Naive thymus-derived CD8-positive, alpha-beta T cell (primary cell): ENCODE results near the gene SPARCL1. TPM values are rescaled to one million over a fixed set of nuclear protein-coding genes. Genes with fewer than 3 reads are reported as not detected.
"Not testable (repeated sequence)": the region's sequence is repeated elsewhere in the genome, so short reads cannot be mapped to it uniquely, and the experiment has no call there.

Source experiments
- ATAC-seq, 2 donors: fragments of 150-1000 bp; cut with Tn5 transposase in 1 of 2; sonication (Bioruptor Pico), chemical (Tn5 transposase) in 1 of 2; 1 replicate in 1 of 2; 2 replicates in 1 of 2; pipeline ENCODE4 v1.10.0; 2021; ENCODE audit warnings: mild to moderate bottlenecking in 2 of 2, moderate library complexity in 2 of 2
- POLR2A ChIA-PET: fragments of 350-600 bp; sonication (Branson Sonifier 250); formaldehyde crosslinking; loops from one replicate; lab custom pipeline; 2021; ENCODE audit warnings: antibody characterized with exemption; lab: Charles Lee
- DNase-seq, 10 donors: peaks; one replicate each; pipeline versions ENCODE4 v3.0.0 to v3.0.0-alpha.2; 2020 to 2022
- H3K27ac Mint-ChIP-seq, 10 donors: one replicate each; pipeline ENCODE4 v1.8.0; 2020 to 2022; ENCODE audit warnings: mild to moderate bottlenecking in 10 of 10, mixed read lengths in 10 of 10, moderate library complexity in 4 of 10, inconsistent platforms in 1 of 10
- H3K27me3 Mint-ChIP-seq, 5 donors: one replicate each; pipeline ENCODE4 v1.8.0; 2021 to 2022; ENCODE audit warnings: mixed read lengths in 5 of 5
- H3K36me3 Mint-ChIP-seq, 3 donors: one replicate each; pipeline ENCODE4 v1.8.0; 2020 to 2022; ENCODE audit warnings: mixed read lengths in 3 of 3, mild to moderate bottlenecking in 2 of 3, inconsistent platforms in 1 of 3
- H3K4me1 Mint-ChIP-seq, 4 donors: one replicate each; pipeline ENCODE4 v1.8.0; 2021 to 2022; ENCODE audit warnings: mixed read lengths in 4 of 4
- H3K4me3 Mint-ChIP-seq, 10 donors: one replicate each; pipeline ENCODE4 v1.8.0; 2020 to 2022; ENCODE audit warnings: mild to moderate bottlenecking in 10 of 10, mixed read lengths in 10 of 10, moderate library complexity in 6 of 10, inconsistent platforms in 1 of 10
- H3K9me3 Mint-ChIP-seq, 9 donors: one replicate each; pipeline ENCODE4 v1.8.0; 2020 to 2022; ENCODE audit warnings: mixed read lengths in 9 of 9, mild to moderate bottlenecking in 3 of 9, inconsistent platforms in 1 of 9, moderate library complexity in 1 of 9
- polyA plus RNA-seq, 3 donors: library from polyadenylated mRNA; unstranded; fragments of 300-500 nt; fragmentation: Illumina TruSeq; gene quantifications; one replicate each; pipeline ENCODE4 v1.2.3, GENCODE V29; 2021
- total RNA-seq, 8 experiments: library from RNA in 2 of 8; stranded (reverse) in 2 of 8; gene quantifications; one replicate each; pipeline ENCODE4 v1.2.3 and lab custom pipeline; 2021 to 2026

Gene SPARCL1
- total and polyA plus RNA-seq, 5 experiments from 2014 or later = not detected

- DNase-seq (no peak), ATAC-seq (no peak)
- Mint-ChIP-seq H3K4me3 (no peak overlapping the region), H3K36me3 (no peaks in the 10 kb centered on the region), H3K4me1 (no peaks in the 10 kb centered on the region), H3K9me3 (no peaks in the 10 kb centered on the region), H3K27ac (no peak overlapping the region), H3K27me3 (peaks cover 0 to 7% (median 0%) of the 10 kb centered on the region in 5 donors)
- POLR2A ChIA-PET = interaction anchor here (0.6 kb wide), 1 partner anchor 48 kb away, joined by 4 read pairs; no protein-coding TSS in a partner anchor
These were observed 17.7 kb downstream of the SPARCL1 start for GRCh38 chr4:87511500-87511899.

- peaks cover 0 to 7% (median 0%) of the 10 kb centered on the region in 5 donors for H3K27me3 Mint-ChIP-seq
- no peaks in the 10 kb centered on the region for H3K4me1 Mint-ChIP-seq
- DNase-seq (no peak), ATAC-seq (no peak)
- H3K27ac Mint-ChIP-seq = no peak overlapping the region
- H3K9me3 Mint-ChIP-seq = no peaks in the 10 kb centered on the region
- no peak overlapping the region for H3K4me3 Mint-ChIP-seq
- H3K36me3 Mint-ChIP-seq = no peaks in the 10 kb centered on the region
- POLR2A ChIA-PET = no interaction called here
These were observed 18.4 kb downstream of the SPARCL1 start for GRCh38 chr4:87510747-87511146.

DNA sequence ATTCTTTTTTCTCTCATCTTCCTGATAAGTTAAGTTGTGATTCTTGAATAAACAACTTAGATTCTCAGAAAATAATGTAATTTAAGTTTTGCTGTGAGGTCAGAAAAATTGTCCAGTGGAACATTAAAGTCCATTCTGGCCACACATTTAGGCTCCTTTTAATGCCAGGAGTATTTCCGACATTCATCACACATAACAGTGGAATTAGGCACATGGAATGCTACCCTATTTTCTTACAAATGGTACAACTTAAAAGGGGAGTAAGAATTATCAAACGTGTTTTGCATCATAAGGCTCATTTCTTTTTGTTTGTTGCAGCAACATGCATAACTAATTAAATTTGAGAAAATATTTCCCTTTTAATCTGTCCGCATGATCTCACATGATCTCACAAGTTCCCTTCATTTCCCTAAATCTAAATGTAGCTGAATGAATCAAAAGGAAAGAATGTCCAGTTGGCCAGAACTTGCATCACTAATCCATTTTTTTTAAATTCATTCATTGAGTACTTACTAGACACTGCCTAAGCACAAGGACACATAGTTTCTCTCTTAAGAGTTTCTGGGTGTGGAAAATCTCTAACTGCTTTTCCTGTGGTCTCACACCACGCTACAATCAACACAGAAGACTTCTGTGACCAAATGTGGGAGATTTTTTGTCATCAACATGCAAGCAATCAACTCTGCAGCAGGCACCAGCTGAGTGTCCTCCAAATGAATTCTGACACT, 22.0 kb downstream of the SPARCL1 start:
- H3K36me3 Mint-ChIP-seq = no peaks in the 10 kb centered on the region
- ATAC-seq = no peak
- POLR2A ChIA-PET = no interaction called here
- H3K4me3 Mint-ChIP-seq = no peak overlapping the region
- DNase-seq = no peak
- no peak overlapping the region for H3K27ac Mint-ChIP-seq
- no peaks in the 10 kb centered on the region for H3K9me3 Mint-ChIP-seq
- no peaks in the 10 kb centered on the region for H3K4me1 Mint-ChIP-seq
- peaks cover 0 to 5% (median 2%) of the 10 kb centered on the region in 5 donors for H3K27me3 Mint-ChIP-seq

GRCh38 chr4:87505862-87506261, 23.3 kb downstream of the SPARCL1 start:
- POLR2A ChIA-PET = no interaction called here
- H3K27ac Mint-ChIP-seq = no peak overlapping the region
- no peak for ATAC-seq

DNA sequence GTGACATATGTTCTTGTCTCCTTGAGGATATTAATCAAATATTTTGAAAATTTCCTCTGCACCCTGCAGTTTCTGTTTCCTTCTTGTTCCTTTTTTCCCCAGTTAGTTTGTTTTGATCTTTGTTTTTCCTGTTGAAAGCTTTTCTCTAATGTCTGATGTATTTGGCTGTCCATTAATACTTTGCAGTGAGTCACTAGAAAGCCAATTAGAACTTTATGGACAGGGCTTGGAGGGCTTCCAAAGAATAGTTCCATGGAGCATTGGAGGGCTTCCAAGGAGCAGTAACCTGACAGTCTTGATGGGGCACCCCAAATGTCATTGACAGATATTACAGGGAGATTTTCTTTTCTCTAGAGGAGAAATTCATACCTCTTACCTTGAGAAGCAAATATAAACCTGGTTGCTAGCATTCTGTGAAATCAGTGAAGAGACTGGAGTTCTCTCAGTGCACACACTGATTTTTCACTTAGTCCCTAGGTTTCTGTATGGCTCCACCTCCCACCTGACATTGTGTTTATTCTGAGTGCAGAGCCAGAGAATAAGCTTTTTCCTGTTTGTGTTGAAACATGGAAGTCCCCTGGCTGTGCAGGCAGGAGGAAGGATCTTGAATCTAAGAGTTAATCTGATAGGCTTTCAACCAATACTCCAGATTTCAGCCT, 26.5 kb downstream of the SPARCL1 start:
- Mint-ChIP-seq H3K9me3 (no peaks in the 10 kb centered on the region), H3K4me1 (peaks cover 0 to 4% (median 2%) of the 10 kb centered on the region in 4 donors), H3K36me3 (no peaks in the 10 kb centered on the region), H3K4me3 (no peak overlapping the region), H3K27ac (no peak overlapping the region), H3K27me3 (peaks cover 0 to 2% (median 0%) of the 10 kb centered on the region in 5 donors)
- no peak for ATAC-seq
- POLR2A ChIA-PET = no interaction called here
- no peak for DNase-seq

More at GRCh38 chr4:87505862-87506261, 23.3 kb downstream of the SPARCL1 start:
- Mint-ChIP-seq H3K4me3 (no peak overlapping the region), H3K36me3 (no peaks in the 10 kb centered on the region), H3K9me3 (no peaks in the 10 kb centered on the region), H3K27me3 (peaks cover 0 to 2% (median 0%) of the 10 kb centered on the region in 5 donors), H3K4me1 (no peaks in the 10 kb centered on the region)
- no peak for DNase-seq

DNA sequence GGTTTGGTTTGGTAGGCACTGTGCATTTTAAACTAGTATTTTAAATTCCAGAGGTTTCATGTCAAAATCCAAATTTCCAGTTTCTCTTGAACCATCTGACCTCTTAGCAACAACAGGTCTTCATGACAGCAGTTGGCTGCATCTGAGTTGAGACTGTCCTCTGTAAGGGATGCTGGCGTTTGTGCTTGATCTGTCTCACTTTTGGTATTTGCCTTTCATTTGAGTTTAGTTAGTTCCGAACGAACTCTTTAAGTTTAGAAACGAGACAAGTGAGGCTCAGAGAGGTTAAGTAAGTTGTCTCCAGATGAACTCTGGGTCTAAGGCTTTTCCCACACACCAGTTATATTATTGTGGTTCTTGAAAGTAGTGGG, 29.1 kb downstream of the SPARCL1 start:
- peaks cover 0 to 2% (median 0%) of the 10 kb centered on the region in 5 donors for H3K27me3 Mint-ChIP-seq
- DNase-seq = no peak
- H3K36me3 Mint-ChIP-seq = no peaks in the 10 kb centered on the region
- H3K4me1 Mint-ChIP-seq = peaks cover 0 to 4% (median 2%) of the 10 kb centered on the region in 4 donors
- no peaks in the 10 kb centered on the region for H3K9me3 Mint-ChIP-seq
- no peak overlapping the region for H3K4me3 Mint-ChIP-seq
- no peak for ATAC-seq
- POLR2A ChIA-PET = no interaction called here
- H3K27ac Mint-ChIP-seq = no peak overlapping the region

- ATAC-seq (no peak), DNase-seq (no peak)
- POLR2A ChIA-PET = interaction anchor here (0.7 kb wide), 1 partner anchor 11 kb away, joined by 5 read pairs; no protein-coding TSS in a partner anchor
These were observed 29.6 kb downstream of the SPARCL1 start for GRCh38 chr4:87499403-87500091.

GRCh38 chr4:87498446-87498900, 30.7 kb downstream of the SPARCL1 start:
- Mint-ChIP-seq H3K27ac (no peak overlapping the region), H3K9me3 (peaks cover 0 to 5% (median 0%) of the 10 kb centered on the region in 9 donors), H3K4me3 (peak overlapping the region in 1 of 10 donors; percentile 42), H3K4me1 (peaks cover 0 to 4% (median 2%) of the 10 kb centered on the region in 4 donors), H3K27me3 (no peaks in the 10 kb centered on the region), H3K36me3 (no peaks in the 10 kb centered on the region)
- ATAC-seq (no peak), DNase-seq (no peak)
- POLR2A ChIA-PET = interaction anchor here (0.7 kb wide), 1 partner anchor 12 kb away, joined by 5 read pairs; no protein-coding TSS in a partner anchor

More at GRCh38 chr4:87499403-87500091, 29.6 kb downstream of the SPARCL1 start:
- Mint-ChIP-seq H3K36me3 (no peaks in the 10 kb centered on the region), H3K27ac (no peak overlapping the region), H3K27me3 (peaks cover 0 to 2% (median 0%) of the 10 kb centered on the region in 5 donors), H3K4me3 (no peak overlapping the region), H3K4me1 (peaks cover 0 to 4% (median 2%) of the 10 kb centered on the region in 4 donors), H3K9me3 (no peaks in the 10 kb centered on the region)

GRCh38 chr4:87497578-87497977, 31.6 kb downstream of the SPARCL1 start:
- Mint-ChIP-seq H3K27me3 (peaks cover 0 to 4% (median 0%) of the 10 kb centered on the region in 5 donors), H3K4me1 (peaks cover 0 to 4% (median 2%) of the 10 kb centered on the region in 4 donors), H3K9me3 (peaks cover 0 to 5% (median 0%) of the 10 kb centered on the region in 9 donors), H3K36me3 (no peaks in the 10 kb centered on the region), H3K27ac (no peak overlapping the region), H3K4me3 (no peak overlapping the region)
- POLR2A ChIA-PET = no interaction called here
- ATAC-seq (no peak), DNase-seq (no peak)

- POLR2A ChIA-PET = no interaction called here
- Mint-ChIP-seq H3K9me3 (peaks cover 0 to 5% (median 0%) of the 10 kb centered on the region in 9 donors), H3K27ac (no peak overlapping the region), H3K36me3 (no peaks in the 10 kb centered on the region), H3K4me3 (no peak overlapping the region), H3K4me1 (peaks cover 0 to 4% (median 2%) of the 10 kb centered on the region in 4 donors), H3K27me3 (peaks cover 0 to 4% (median 0%) of the 10 kb centered on the region in 5 donors)
- peak in 2 of 10 donors; percentile 4 to 5 for DNase-seq
- ATAC-seq = no peak
These were observed 32.0 kb downstream of the SPARCL1 start for GRCh38 chr4:87497159-87497558.

- DNase-seq (no peak), ATAC-seq (no peak)
- H3K27ac Mint-ChIP-seq = no peak overlapping the region
- peaks cover 0 to 15% (median 0%) of the 10 kb centered on the region in 3 donors for H3K36me3 Mint-ChIP-seq
- POLR2A ChIA-PET = no interaction called here
- H3K27me3 Mint-ChIP-seq = peaks cover 0 to 6% (median 0%) of the 10 kb centered on the region in 5 donors
- H3K4me1 Mint-ChIP-seq = no peaks in the 10 kb centered on the region
- no peak overlapping the region for H3K4me3 Mint-ChIP-seq
- peaks cover 0 to 8% (median 3%) of the 10 kb centered on the region in 9 donors for H3K9me3 Mint-ChIP-seq
These were observed 36.1 kb downstream of the SPARCL1 start for GRCh38 chr4:87493115-87493514.

- DNase-seq, POLR2A ChIA-PET, ATAC-seq, H3K27ac Mint-ChIP-seq, H3K4me1 Mint-ChIP-seq, H3K4me3 Mint-ChIP-seq: not testable (repeated sequence)
- Mint-ChIP-seq H3K9me3 (peaks cover 0 to 13% (median 3%) of the 10 kb centered on the region in 9 donors), H3K36me3 (peaks cover 0 to 23% (median 0%) of the 10 kb centered on the region in 3 donors), H3K27me3 (peaks cover 0 to 14% (median 0%) of the 10 kb centered on the region in 5 donors)
These were observed 37.3 kb downstream of the SPARCL1 start for GRCh38 chr4:87491851-87492250.
